Activated CD4-positive, alpha-beta T cell treated with anti-CD3 and anti-CD28 coated beads, Interleukin-2, Interleukin-6, amounts not matched to agents 100 ng/mL and 50 ng/mL, durations not matched to agents 16 hours and 8 hours (primary cell): ENCODE results near the gene CORO1C.

ENCODE experiments used
- DNase-seq: peaks from one replicate; pipeline ENCODE4 v3.0.0-alpha.2; 2020

CORO1C gene

DNA sequence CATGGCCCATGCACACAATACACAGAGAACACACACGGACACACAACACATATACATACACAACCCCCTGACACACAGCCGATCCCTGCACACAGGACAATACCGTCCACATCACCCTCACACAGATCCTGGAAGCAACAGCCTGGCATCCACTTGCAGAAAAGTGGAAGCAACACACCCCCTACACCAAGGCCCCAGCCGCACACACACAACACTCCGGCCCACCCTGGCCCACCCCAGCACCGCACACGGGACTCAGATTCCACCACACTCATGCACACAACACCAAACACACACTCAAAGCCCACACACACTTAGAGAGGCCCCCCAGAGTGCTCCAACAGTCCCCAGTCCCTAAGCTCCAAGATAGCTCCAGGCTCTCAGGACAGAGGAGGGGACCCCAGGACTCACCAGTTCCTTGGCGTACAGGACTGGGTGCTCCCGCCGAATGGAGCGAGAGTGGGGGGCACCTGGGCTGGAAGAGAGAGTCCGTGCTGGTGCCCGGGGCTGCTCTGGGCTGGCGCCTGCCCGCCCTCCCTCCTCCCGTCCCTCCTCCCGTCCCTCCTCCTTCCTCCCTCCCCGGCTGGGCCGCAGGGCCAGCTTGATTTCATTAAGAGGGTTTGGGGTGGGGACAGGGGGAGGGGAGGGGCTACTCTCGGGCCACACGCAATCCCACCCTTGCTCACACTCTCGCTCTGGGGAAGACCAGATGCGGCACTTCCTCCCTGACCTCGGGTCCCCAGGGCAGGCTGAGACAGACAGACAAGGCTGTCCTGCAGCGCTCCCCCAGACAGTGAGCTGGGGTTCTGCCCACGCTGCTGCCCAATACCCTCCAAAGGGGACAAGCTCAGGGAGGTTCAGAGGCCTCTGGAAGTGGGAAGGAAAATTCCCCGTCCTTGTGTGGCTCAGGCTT lies 133.5 kb downstream of the CORO1C start, which contains the start of gene TMEM119:
Gene TMEM119 (minus strand): TSS at position 526 of the 913 bp plus-strand sequence. CDS start 5,701 bp downstream, outside the sequence.
- no peak for DNase-seq

DNA sequence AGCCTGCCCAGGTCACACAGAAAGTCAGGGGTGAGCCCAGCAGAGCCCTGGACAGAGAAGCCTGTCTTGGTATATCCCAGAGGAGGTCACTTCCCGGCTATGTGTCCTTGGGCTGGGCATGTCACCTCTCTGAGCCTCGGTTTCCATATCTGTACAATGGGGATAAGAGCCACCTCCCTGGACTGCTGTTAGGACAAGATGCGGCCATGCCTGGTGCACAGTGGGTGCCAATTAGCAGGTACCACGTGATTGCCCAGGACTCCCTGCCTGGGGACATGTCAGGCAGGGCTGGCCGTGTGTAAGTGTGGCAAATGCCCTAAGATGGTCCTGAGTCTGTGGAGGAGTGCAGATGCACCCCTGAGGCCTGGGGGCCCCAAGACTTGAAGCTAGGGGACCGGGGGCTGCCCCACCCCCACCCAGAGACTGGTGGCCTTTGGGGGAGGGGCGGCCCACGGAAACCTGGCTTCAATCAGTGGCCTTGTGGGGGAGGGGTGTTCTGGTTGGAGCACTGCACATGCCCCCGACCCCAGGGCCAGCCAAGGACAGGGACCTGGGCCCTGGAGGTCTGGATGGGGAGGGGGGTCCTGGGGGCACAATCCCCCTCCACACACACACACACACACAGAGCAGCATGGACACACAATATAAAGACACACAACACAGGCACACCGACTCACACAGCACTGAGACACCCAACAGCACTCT lies 134.3 kb downstream of the CORO1C start:
- DNase-seq: no peak

DNA sequence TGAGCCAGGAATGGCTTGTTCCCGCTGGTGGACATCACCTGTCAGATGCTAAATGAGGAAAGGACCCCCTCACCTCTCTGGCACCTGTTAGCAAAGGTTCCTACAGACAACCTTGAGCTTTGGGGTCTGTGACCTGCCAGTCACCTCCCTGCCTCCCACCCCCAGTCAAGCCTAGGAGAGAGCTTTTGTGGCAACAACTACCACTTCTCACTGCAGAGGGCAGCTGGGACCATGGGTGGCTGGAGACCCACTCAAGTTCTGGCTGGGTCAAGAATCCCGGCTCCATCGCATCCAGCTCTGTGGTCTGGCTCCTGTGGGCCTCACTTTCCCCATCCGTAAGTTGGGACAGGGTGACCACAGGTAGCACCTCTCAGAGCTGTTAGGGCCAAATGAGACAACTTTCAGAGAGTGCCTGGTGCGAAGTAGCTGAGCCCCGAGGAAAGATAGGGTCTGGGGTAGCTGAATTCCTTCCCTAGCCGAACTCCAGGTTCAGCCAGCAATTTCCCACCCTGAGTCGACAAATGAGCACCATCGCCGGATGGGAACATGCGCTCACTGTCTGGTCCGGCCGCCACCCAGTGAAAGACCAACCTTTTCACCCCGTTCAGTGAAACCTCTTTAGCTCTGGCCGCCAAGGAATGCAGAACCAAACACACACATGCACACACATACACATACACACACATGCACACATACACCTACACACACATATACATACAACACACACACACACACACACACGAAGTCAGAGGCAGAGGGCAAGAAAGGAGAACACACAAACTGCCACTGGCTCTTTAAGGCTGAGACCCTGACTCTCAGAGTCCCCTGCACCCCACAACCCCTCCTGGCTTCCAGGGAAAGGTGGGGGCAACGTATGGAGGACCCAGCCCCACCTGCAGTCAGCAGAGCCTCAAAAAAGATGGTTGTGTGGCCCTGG lies 135.3 kb downstream of the CORO1C start:
- no peak for DNase-seq
